Activated T-helper 2 cell treated with anti-CD3 and anti-CD28 coated beads, Interferon-gamma antibody, Interleukin-2, Interleukin-4, amounts not matched to agents 10 μg/mL and 5 μg/mL and 100 μg/mL, durations not matched to agents 14 hours and 24 hours and 36 hours (primary cell): Measurements from ENCODE around the gene NRCAM. TPM values are rescaled to one million over a fixed set of nuclear protein-coding genes. Genes with fewer than 3 reads are reported as not detected.

ENCODE experiments used
- DNase-seq: peaks from one replicate; pipeline ENCODE4 v3.0.0; 2021; ENCODE audit warnings: low spot score
- H3K27ac Mint-ChIP-seq: one replicate; pipeline ENCODE4 v1.8.0; 2021; ENCODE audit warnings: mixed read lengths
- H3K27me3 Mint-ChIP-seq: one replicate; pipeline ENCODE4 v1.8.0; 2021; ENCODE audit warnings: low read depth, mixed read lengths
- H3K36me3 Mint-ChIP-seq: one replicate; pipeline ENCODE4 v1.8.0; 2021; ENCODE audit warnings: low read depth, mixed read lengths
- H3K4me1 Mint-ChIP-seq: one replicate; pipeline ENCODE4 v1.8.0; 2021; ENCODE audit warnings: low read depth, mixed read lengths
- H3K4me3 Mint-ChIP-seq: one replicate; pipeline ENCODE4 v1.8.0; 2021; ENCODE audit warnings: low read depth, mild to moderate bottlenecking, moderate library complexity, mixed read lengths
- H3K9me3 Mint-ChIP-seq: one replicate; pipeline ENCODE4 v1.8.0; 2021; ENCODE audit warnings: mixed read lengths
- intact Hi-C: fragments of 100-400 bp; cut with micrococcal nuclease; formaldehyde crosslinking; loops from one replicate; pipeline ENCODE4 v1.15.1; 2023
- total RNA-seq: library from RNA; stranded (reverse); gene quantifications from 2 replicates; pipeline ENCODE4 v1.2.3, GENCODE V29; 2022

Gene NRCAM
- total RNA-seq, 1 donor from 2014 or later: 0.05 TPM

DNA sequence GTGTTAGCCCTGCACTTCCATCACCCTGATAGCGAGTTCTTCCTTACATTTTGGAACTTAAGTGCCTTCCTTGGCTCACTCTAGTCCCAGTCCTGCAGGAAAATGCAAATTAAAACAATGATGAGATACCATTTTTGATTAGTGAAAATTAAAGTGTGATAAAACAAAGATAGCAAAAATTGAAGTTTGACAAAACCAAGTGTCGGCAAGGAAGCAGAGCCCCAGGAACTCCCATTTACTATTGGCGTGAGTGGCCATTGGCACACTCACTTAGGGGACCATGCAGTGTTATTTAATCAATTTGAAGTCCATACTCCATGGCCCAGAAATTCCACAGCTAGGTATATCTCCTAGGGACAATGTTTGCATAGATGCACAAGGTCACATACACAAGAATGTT is 354.5 kb downstream of the NRCAM start:
- no peak overlapping the region for H3K27ac Mint-ChIP-seq
- H3K4me1 Mint-ChIP-seq: peaks cover 3% of the 10 kb centered on the region
- no peaks in the 10 kb centered on the region for H3K9me3 Mint-ChIP-seq
- intact Hi-C loops: no loop called here
- no peaks in the 10 kb centered on the region for H3K36me3 Mint-ChIP-seq
- DNase-seq: no peak
- H3K4me3 Mint-ChIP-seq: no peak overlapping the region
- H3K27me3 Mint-ChIP-seq: peaks cover 12% of the 10 kb centered on the region

GRCh38 chr7:108099713-108100112 is 356.5 kb downstream of the NRCAM start:
- Mint-ChIP-seq H3K4me1 (peaks cover 3% of the 10 kb centered on the region), H3K4me3 (no peak overlapping the region), H3K36me3 (no peaks in the 10 kb centered on the region), H3K27me3 (peaks cover 21% of the 10 kb centered on the region), H3K27ac (no peak overlapping the region), H3K9me3 (no peaks in the 10 kb centered on the region)
- DNase-seq: no peak
- intact Hi-C loops: no loop called here

- Mint-ChIP-seq H3K36me3 (no peaks in the 10 kb centered on the region), H3K4me1 (peaks cover 3% of the 10 kb centered on the region), H3K27me3 (peaks cover 21% of the 10 kb centered on the region), H3K27ac (no peak overlapping the region), H3K9me3 (no peaks in the 10 kb centered on the region), H3K4me3 (no peak overlapping the region)
- DNase-seq: no peak
- intact Hi-C loops: no loop called here
Measured at GRCh38 chr7:108097703-108098102, 358.5 kb downstream of the NRCAM start.

Other genes starting within 250 kb of the NRCAM start
- 21.5 and 22.4 TPM in 2 replicates for gene PNPLA8, start 69.7 kb upstream of the NRCAM start, total RNA-seq
- 33.8 and 35.4 TPM in 2 replicates for gene THAP5, start 113.3 kb upstream of the NRCAM start, total RNA-seq
- 19.4 and 19.9 TPM in 2 replicates for gene DNAJB9, start 113.4 kb upstream of the NRCAM start, total RNA-seq